Tibial nerve (tissue), 4 donors: ENCODE measurements around the gene IGSF8.

Experiments used
- CTCF ChIP-seq, 5 experiments: fragments of 200-600 bp in 3 of 5; fragments of 450-650 bp in 2 of 5; sonication (generic) in 3 of 5; IDR thresholded peaks; one replicate each; pipeline ENCODE4 v1.5.1; 2016 to 2019; ENCODE audit warnings: antibody characterized with exemption in 5 of 5, mild to moderate bottlenecking in 3 of 5, moderate library complexity in 2 of 5
- EP300 ChIP-seq, 2 donors: sonication (generic); formaldehyde crosslinking; IDR thresholded peaks; one replicate each; pipeline ENCODE4 v1.6.1; 2017; ENCODE audit warnings: antibody characterized with exemption in 2 of 2, mild to moderate bottlenecking in 1 of 2

DNA sequence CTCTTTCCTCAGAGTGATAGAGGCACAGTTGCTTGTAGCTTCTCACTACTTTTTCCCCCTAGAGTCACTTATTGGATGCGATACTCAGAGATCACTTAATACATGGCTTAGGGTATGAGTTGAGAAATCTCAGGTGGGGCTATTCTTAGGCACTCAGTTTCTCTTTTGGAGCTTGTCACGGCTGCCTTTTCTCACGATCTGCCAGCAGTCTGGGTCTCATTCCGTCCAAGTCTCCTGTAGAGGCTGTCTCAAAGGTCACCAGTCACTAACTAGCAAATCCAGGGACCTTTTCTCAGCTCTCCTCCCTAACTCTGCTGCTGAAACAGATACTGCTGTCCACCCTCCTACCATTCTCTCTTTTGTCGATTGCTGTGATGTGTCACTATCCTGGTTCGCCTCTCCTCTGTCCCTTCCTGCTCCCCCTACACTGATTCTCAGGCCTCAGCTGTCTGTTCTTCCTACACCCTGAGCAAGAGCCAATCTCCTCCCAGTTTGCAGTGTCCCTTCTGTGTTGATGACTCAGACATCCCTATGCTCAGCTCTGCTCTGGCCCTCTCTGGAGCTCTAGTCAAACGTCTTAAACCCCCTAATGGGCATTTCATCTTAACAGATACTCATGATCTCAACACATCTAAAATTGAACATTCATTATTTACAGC, 29.6 kb upstream of the IGSF8 start:
- no peak for TF ChIP-seq CTCF (IDR thresholded peaks at IDR 0.05)
- no peak for TF ChIP-seq EP300 (IDR thresholded peaks at IDR 0.05)
